Measurements from ENCODE around the gene MEOX2.

GRCh38 chr7:15703732-15704131 is 17.2 kb upstream of the MEOX2 start:
- no peak for TF ChIP-seq POLR2A (IDR thresholded peaks at IDR 0.05)
- TF ChIP-seq CTCF (IDR thresholded peaks at IDR 0.05): no peak

Measured in uterus (tissue), 2 donors.